ENCODE results near the gene AGMAT. TPM values are rescaled to one million over a fixed set of nuclear protein-coding genes. Genes with fewer than 3 reads are reported as not detected.

Gene AGMAT
- total and polyA plus RNA-seq, 9 of the 15 experiments (the other 6 are each of a cell fraction or from before 2014, with no cell fraction given) = not detected

- TF ChIP-seq USF2 (CRISPR knock-in tag; IDR thresholded peaks at IDR 0.05) (no peak), E2F3 (CRISPR knock-in tag; IDR thresholded peaks at IDR 0.05) (0 out of 2 replicates have a peak, but pooled peaks have one; percentile 22), ZNF717 (CRISPR knock-in tag; IDR thresholded peaks at IDR 0.05) (no peak), SMARCA5 (IDR thresholded peaks at IDR 0.05) (peak; percentile 89), BACH1 (tag; IDR thresholded peaks at IDR 0.05) (no peak), NKRF (IDR thresholded peaks at IDR 0.05; ENCODE audit: borderline replicate concordance) (0 out of 2 replicates have a peak, but pooled peaks have one; percentile 18), ZNF444 (CRISPR knock-in tag; IDR thresholded peaks at IDR 0.05) (no peak), GABPB2 (CRISPR knock-in tag; conservative IDR thresholded peaks at IDR 0.05) (0 out of 2 replicates have a peak, but pooled peaks have one; percentile 38)
- TF ChIP-seq, protein P1, sequence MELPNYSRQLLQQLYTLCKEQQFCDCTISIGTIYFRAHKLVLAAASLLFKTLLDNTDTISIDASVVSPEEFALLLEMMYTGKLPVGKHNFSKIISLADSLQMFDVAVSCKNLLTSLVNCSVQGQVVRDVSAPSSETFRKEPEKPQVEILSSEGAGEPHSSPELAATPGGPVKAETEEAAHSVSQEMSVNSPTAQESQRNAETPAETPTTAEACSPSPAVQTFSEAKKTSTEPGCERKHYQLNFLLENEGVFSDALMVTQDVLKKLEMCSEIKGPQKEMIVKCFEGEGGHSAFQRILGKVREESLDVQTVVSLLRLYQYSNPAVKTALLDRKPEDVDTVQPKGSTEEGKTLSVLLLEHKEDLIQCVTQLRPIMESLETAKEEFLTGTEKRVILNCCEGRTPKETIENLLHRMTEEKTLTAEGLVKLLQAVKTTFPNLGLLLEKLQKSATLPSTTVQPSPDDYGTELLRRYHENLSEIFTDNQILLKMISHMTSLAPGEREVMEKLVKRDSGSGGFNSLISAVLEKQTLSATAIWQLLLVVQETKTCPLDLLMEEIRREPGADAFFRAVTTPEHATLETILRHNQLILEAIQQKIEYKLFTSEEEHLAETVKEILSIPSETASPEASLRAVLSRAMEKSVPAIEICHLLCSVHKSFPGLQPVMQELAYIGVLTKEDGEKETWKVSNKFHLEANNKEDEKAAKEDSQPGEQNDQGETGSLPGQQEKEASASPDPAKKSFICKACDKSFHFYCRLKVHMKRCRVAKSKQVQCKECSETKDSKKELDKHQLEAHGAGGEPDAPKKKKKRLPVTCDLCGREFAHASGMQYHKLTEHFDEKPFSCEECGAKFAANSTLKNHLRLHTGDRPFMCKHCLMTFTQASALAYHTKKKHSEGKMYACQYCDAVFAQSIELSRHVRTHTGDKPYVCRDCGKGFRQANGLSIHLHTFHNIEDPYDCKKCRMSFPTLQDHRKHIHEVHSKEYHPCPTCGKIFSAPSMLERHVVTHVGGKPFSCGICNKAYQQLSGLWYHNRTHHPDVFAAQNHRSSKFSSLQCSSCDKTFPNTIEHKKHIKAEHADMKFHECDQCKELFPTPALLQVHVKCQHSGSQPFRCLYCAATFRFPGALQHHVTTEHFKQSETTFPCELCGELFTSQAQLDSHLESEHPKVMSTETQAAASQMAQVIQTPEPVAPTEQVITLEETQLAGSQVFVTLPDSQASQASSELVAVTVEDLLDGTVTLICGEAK (IDR thresholded peaks at IDR 0.05) = peak; percentile 49; the same call in 1 of the 2 replicates
- TF ChIP-seq, protein P1 (CRISPR knock-in tag; IDR thresholded peaks at IDR 0.05) = no peak
- TF ChIP-seq, protein P2, sequence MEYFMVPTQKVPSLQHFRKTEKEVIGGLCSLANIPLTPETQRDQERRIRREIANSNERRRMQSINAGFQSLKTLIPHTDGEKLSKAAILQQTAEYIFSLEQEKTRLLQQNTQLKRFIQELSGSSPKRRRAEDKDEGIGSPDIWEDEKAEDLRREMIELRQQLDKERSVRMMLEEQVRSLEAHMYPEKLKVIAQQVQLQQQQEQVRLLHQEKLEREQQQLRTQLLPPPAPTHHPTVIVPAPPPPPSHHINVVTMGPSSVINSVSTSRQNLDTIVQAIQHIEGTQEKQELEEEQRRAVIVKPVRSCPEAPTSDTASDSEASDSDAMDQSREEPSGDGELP (CRISPR knock-in tag; IDR thresholded peaks at IDR 0.05; ENCODE audit: borderline replicate concordance) = peak; percentile 44; the same call in 1 of the 2 replicates
- TF ChIP-seq, protein P3, sequence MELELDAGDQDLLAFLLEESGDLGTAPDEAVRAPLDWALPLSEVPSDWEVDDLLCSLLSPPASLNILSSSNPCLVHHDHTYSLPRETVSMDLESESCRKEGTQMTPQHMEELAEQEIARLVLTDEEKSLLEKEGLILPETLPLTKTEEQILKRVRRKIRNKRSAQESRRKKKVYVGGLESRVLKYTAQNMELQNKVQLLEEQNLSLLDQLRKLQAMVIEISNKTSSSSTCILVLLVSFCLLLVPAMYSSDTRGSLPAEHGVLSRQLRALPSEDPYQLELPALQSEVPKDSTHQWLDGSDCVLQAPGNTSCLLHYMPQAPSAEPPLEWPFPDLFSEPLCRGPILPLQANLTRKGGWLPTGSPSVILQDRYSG (tag; conservative IDR thresholded peaks at IDR 0.05; ENCODE audit: low read depth) = peak; percentile 54; the same call in 1 of the 2 replicates
- TF ChIP-seq, protein P4, sequence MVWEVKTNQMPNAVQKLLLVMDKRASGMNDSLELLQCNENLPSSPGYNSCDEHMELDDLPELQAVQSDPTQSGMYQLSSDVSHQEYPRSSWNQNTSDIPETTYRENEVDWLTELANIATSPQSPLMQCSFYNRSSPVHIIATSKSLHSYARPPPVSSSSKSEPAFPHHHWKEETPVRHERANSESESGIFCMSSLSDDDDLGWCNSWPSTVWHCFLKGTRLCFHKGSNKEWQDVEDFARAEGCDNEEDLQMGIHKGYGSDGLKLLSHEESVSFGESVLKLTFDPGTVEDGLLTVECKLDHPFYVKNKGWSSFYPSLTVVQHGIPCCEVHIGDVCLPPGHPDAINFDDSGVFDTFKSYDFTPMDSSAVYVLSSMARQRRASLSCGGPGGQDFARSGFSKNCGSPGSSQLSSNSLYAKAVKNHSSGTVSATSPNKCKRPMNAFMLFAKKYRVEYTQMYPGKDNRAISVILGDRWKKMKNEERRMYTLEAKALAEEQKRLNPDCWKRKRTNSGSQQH (CRISPR knock-in tag; IDR thresholded peaks at IDR 0.05) = no peak
Measured at GRCh38 chr1:15543251-15543588, 41.6 kb downstream of the AGMAT start (continued).

Data from K562 (cell line).